Melanocyte of skin (primary cell): ENCODE data around the gene SPSB2. TPM values are rescaled to one million over a fixed set of nuclear protein-coding genes. Genes with fewer than 3 reads are reported as not detected.

ENCODE experiments used
- total RNA-seq, 2 donors: library from RNA; depleted of rRNA; stranded (reverse); fragments of >200 nt; gene quantifications; 2 replicates each; pipeline ENCODE4 v1.2.3, GENCODE V29; 2012

Gene SPSB2, protein sequence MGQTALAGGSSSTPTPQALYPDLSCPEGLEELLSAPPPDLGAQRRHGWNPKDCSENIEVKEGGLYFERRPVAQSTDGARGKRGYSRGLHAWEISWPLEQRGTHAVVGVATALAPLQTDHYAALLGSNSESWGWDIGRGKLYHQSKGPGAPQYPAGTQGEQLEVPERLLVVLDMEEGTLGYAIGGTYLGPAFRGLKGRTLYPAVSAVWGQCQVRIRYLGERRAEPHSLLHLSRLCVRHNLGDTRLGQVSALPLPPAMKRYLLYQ
- total RNA-seq: 1 to 10 TPM; 5.2 to 8.0 TPM

GRCh38 chr12:6873094-6874014 is at the start of gene SPSB2:
SPSB2 (minus strand) TSS chr12:6873303; CDS start chr12:6872901, 402 bp downstream.

DNA sequence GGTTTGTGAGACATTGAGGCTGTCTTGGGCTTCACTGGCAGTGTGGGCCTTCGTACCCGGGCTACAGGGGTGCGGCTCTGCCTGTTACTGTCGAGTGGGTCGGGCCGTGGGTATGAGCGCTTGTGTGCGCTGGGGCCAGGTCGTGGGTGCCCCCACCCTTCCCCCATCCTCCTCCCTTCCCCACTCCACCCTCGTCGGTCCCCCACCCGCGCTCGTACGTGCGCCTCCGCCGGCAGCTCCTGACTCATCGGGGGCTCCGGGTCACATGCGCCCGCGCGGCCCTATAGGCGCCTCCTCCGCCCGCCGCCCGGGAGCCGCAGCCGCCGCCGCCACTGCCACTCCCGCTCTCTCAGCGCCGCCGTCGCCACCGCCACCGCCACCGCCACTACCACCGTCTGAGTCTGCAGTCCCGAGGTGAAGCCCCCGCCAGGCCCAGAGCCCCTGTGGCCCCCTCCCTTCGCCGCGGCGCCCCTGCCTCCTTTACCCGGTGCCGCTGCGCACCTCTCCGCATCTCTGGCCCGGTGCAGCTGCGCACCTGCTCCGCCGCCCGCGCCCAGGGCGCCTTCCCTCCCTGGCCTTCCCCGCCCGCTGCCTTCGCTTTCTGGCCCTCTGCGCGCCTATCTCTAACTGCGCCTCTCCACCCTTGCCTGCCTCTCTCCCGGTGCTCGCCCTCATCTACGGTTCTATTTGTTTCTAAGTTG is 41.3 kb upstream of the SPSB2 start, which contains the start of gene ENO2:
ENO2 (plus strand) TSS at position 335 of the 701 bp plus-strand sequence. CDS start 1,253 bp downstream, outside the sequence.

GRCh38 chr12:6904280-6905276 is 31.5 kb upstream of the SPSB2 start, which contains the start of gene LRRC23:
LRRC23 (plus strand) TSS chr12:6904822; CDS start chr12:6905634, 812 bp downstream.

GRCh38 chr12:6867413-6868210 is 5.5 kb downstream of the SPSB2 start, which contains the start of gene TPI1:
TPI1 (plus strand) TSS chr12:6867531; CDS start chr12:6867567, 36 bp downstream.

DNA sequence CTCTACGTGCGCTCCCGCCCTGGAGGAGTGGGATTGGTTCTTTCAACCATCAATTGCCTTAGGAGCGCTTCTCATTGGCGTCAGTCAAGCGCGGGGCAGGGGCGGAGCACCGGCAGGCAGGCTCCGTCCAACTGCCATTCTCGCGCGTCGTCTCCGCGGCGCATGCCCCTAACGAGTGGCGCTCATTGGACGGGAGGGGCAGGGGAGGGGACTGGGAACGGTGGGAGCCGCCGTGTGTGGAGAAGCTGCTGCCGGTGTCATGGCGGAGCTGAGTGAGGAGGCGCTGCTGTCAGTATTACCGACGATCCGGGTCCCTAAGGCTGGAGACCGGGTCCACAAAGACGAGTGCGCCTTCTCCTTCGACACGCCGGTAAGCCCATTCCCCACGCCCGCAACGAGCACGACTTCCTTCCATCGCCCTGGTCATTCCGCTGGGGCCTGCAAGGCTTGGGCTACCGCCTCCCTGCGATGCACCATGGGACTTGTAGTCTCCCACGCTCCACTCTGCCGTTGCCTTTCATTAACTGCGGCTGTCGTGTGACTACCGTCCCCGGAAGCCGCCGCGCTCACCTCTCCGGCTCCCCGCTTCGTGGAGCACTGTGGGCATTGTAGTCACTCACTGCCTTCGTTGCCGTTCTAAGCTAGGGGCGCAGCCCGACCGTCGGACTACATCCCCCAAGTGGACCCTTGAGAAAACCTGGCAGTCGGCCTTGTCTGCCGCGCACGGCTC is 21.0 kb downstream of the SPSB2 start, which contains the start of gene USP5:
USP5 (plus strand) TSS at position 230 of the 730 bp plus-strand sequence; CDS start at position 260, 30 bp downstream.

DNA sequence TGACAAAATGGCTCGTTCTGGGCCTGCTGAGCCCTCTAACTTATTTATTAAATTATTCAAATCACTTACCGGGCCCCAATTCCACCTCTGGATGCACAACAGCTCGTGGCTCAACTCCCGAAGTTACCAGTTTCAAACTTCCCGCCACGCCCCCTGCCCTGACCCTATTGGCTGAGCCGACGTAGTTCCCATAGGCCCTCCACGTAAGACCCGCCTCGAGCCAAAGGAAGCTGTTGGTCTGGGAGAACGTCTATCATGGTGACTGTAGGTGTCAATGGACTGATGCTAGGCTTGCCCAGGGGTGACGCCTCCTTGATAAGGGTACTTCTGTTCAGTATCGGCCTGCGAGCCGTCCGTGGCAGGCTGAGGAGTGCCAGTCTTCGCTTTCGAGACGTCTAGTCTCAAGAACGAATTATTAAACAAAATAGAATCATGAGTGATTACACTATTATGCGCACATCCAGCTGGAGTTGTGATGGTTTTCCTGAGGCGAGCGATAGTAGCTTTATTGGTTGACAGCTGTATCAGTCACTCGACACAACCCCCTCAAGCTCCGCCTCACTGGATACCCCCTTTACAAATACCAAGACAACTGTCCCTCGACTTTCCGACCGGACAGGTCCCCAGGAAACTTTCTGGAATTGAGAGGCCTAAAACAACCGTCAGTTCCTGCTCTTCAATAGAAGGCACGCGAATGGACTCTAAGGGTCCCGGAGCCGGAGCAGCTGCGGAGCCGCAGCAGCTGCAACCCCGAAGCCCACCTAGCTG is 21.8 kb downstream of the SPSB2 start, which contains the start of gene CDCA3:
CDCA3 (minus strand) TSS at position 134 of the 768 bp plus-strand sequence. CDS start 334 bp downstream, outside the sequence.

GRCh38 chr12:6840761-6841515 is 32.2 kb downstream of the SPSB2 start, which contains the start of gene GNB3:
GNB3 (plus strand) TSS chr12:6840925; CDS start chr12:6841288, 363 bp downstream.

GRCh38 chr12:6827982-6828780 is 44.9 kb downstream of the SPSB2 start, which contains the start of gene P3H3:
P3H3 (plus strand) TSS chr12:6828407; CDS start chr12:6828441, 34 bp downstream.

DNA sequence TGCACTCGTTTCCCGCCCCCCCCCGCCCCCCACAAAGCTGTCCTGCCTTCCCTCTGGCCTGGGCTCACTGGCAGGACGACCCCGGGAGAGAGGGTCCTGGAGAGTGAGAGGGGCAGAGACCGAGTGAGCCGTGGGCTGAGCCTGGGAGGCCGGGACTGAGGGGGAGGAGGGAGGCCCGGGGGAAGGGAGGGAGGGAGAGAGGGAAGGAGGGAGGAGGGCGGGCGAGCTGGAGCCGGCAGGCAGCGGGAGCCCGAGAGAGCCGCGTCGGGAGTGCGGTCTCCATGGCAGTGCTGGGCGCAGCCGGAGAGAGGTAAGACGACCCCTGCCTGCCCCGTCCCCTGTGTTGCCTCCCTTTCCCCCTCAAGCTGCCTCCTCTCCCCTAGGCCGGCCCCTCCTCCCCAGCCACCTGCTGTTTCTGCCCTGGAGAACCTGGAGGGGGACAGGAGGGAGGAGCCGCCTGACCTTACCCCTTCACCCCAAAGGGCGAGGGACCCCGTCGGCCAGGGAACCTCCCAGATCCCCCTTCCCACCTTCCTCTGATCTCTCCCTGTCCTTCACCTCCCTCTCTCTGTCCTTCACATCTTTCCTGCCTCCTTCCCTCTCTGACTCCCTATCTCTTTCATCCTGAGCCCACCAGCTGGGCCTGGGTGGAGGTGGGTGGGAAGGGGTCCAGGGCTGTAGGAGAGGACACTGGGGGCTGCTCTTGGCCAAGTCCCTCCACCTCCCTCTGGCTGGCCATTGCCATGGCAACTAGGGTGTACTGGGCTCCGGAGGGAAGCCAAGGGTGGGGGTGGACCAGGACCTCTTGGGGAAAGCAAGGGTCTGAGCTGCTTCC is 51.3 kb downstream of the SPSB2 start, which contains the start of gene GPR162:
GPR162 (plus strand) TSS at position 231 of the 835 bp plus-strand sequence. CDS start 2,078 bp downstream, outside the sequence.

Other genes with a start within 250 kb of the SPSB2 start
- under 1 TPM in 1 of 2 donors, not detected in 1; under 0.01 TPM for gene LPAR5, start 237.3 kb downstream of the SPSB2 start, total RNA-seq
- not detected for gene ACRBP, start 225.9 kb downstream of the SPSB2 start, total RNA-seq
- gene ING4, start 210.2 kb downstream of the SPSB2 start, total RNA-seq: 10 to 100 TPM; 23.6 to 38.5 TPM
- gene ZNF384, start 183.9 kb downstream of the SPSB2 start, total RNA-seq: 10 to 100 TPM; 23.4 to 29.3 TPM
- gene PIANP, start 172.5 kb downstream of the SPSB2 start, total RNA-seq: not detected
- 100 to 1,000 TPM in 1 of 2 donors, 10 to 100 TPM in 1; 98.4 to 105 TPM for gene COPS7A, start 149.3 kb downstream of the SPSB2 start, total RNA-seq
- gene MLF2, start 120.2 kb downstream of the SPSB2 start, total RNA-seq: 100 to 1,000 TPM; 168 to 185 TPM
- 10 to 100 TPM; 36.8 to 67.6 TPM for gene PTMS, start 106.9 kb downstream of the SPSB2 start, total RNA-seq
- under 1 TPM in 1 of 2 donors, not detected in 1; 0.34 TPM for gene LAG3, start 100.8 kb downstream of the SPSB2 start, total RNA-seq
- gene CD4, start 83.8 kb downstream of the SPSB2 start, total RNA-seq: 1 to 10 TPM; 1.7 TPM
- under 1 TPM; under 0.01 to 0.33 TPM for gene GPR162, start 51.5 kb downstream of the SPSB2 start, total RNA-seq
- 10 to 100 TPM; 13.4 to 36.3 TPM for gene P3H3, start 44.9 kb downstream of the SPSB2 start, total RNA-seq
- gene GNB3, start 32.4 kb downstream of the SPSB2 start, total RNA-seq: under 1 TPM; 0.33 to 0.69 TPM
- 10 to 100 TPM; 16.9 to 54.9 TPM for gene CDCA3, start 22.0 kb downstream of the SPSB2 start, total RNA-seq
- 10 to 100 TPM; 89.2 to 93.3 TPM for gene USP5, start 21.2 kb downstream of the SPSB2 start, total RNA-seq
- 100 to 1,000 TPM; 611 to 916 TPM for gene TPI1, start 5.8 kb downstream of the SPSB2 start, total RNA-seq
- gene LRRC23, start 31.5 kb upstream of the SPSB2 start, total RNA-seq: 10 to 100 TPM in 1 of 2 donors, 1 to 10 TPM in 1; 6.2 to 10.3 TPM
- 10 to 100 TPM; 17.9 to 20.3 TPM for gene ENO2, start 41.3 kb upstream of the SPSB2 start, total RNA-seq
- gene ATN1, start 54.7 kb upstream of the SPSB2 start, total RNA-seq: 10 to 100 TPM in 1 of 2 donors, 1 to 10 TPM in 1; 8.6 to 13.3 TPM
- not detected for gene RNU7-1, start 70.5 kb upstream of the SPSB2 start, total RNA-seq
- gene C12orf57, start 70.7 kb upstream of the SPSB2 start, total RNA-seq: 10 to 100 TPM; 49.9 to 66.3 TPM
- under 1 TPM in 1 of 2 donors, not detected in 1; 0.33 TPM for gene PTPN6, start 78.1 kb upstream of the SPSB2 start, total RNA-seq
- gene PHB2, start 97.4 kb upstream of the SPSB2 start, total RNA-seq: 100 to 1,000 TPM; 172 to 255 TPM
- 10 to 100 TPM; 31.0 to 59.6 TPM for gene EMG1, start 97.6 kb upstream of the SPSB2 start, total RNA-seq
- gene LPCAT3, start 145.2 kb upstream of the SPSB2 start, total RNA-seq: 10 to 100 TPM; 18.0 to 20.6 TPM
- gene C1S, start 187.4 kb upstream of the SPSB2 start, total RNA-seq: 100 to 1,000 TPM in 1 of 2 donors, 10 to 100 TPM in 1; 22.0 to 231 TPM
- 100 to 1,000 TPM in 1 of 2 donors, 10 to 100 TPM in 1; 16.3 to 149 TPM for gene C1R, start 219.1 kb upstream of the SPSB2 start, total RNA-seq
- 10 to 100 TPM; 18.0 to 21.0 TPM for gene C1RL, start 235.9 kb upstream of the SPSB2 start, total RNA-seq